ENCODE measurements around the gene CACNA1F. TPM values are rescaled to one million over a fixed set of nuclear protein-coding genes. Genes with fewer than 3 reads are reported as not detected.

CACNA1F gene
- polyA plus RNA-seq, 4 donors, result 0.11 to 0.33 (median 0.22) TPM

GRCh38 chrX:49257846-49258748, 25.0 kb upstream of the CACNA1F start:
- DNase-seq (ENCODE audit: low read depth in 4 of 4, low spot score in 2 of 4), result no peak

DNA sequence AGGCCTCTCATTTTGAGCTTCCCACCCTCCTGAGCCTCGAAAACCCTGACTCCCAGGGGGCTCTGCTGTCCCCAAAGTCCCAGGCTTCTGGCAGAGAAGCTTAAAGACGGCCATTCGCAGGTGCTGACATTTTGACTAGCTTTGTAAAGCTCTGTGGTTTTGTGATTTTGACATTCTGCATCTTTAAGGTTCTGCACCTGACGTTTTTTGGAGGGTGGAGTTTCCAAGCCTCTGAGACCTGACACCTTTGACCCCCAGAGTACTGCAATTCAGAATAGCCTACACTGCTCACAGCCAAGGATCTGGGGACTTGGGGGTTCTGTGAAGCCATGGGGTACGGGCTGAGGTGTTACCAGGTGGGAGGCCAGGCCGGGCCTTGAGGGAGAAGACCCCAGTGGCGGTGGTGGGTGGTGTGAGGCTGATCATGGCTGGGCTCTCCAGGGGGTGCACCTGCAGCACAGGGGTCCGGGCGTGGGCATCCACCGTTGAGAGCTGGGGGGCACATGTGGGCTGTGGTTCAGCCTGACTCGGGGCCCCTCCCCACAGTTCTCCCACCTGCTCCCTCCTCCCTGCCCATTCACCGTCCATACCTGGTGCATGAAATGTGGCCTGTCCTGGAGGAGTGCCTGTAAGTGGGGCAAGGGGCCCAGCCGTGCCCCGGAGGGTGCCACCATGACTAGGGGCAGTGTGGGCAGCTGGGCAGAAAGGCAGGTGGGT, 24.1 kb upstream of the CACNA1F start:
- no peak for DNase-seq (ENCODE audit: low read depth in 4 of 4, low spot score in 2 of 4)

- DNase-seq (ENCODE audit: low read depth in 4 of 4, low spot score in 2 of 4), result no peak
Measured at GRCh38 chrX:49256268-49256995, 23.3 kb upstream of the CACNA1F start.

DNA sequence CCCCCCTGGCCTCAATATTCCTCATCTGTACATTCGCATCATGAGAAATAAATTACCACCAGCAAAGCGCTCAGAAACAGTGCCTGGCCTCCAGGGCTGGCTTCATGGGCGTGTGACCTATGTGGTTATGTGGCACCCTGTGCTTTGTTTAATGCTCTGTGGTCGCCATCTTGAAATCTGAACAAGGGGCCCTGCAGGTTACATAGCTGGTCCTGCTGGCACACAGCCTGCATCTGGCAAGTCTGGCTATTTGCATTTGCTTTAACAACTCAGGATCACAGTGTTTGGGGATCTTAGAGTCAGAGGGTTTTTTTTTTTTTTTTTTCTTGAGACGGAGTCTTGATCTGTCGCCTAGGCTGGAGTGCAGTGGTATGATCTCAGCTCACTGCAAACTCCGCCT, 21.5 kb upstream of the CACNA1F start:
- DNase-seq (ENCODE audit: low read depth in 4 of 4, low spot score in 2 of 4), result no peak

DNA sequence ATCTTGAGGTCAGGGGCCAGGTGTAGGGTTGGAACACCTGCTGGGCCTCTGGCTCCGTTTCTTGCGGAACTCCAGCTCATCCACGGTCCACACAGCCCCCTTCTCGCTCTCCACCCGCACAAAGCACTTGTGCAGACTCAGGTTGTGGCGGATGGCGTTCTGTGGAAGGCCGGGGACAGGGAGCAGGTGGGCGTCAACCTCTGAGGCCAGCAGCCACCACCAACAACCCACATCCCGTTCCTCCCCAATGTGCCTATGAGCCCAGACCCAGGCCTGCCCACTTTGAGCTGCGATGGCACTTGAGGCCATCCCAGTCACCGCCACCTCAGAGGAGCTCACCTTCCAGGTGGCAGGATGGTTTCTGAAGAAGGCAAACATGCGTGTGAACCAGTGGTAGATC, 18.2 kb upstream of the CACNA1F start:
- DNase-seq (ENCODE audit: low read depth in 4 of 4, low spot score in 2 of 4), result no peak

DNA sequence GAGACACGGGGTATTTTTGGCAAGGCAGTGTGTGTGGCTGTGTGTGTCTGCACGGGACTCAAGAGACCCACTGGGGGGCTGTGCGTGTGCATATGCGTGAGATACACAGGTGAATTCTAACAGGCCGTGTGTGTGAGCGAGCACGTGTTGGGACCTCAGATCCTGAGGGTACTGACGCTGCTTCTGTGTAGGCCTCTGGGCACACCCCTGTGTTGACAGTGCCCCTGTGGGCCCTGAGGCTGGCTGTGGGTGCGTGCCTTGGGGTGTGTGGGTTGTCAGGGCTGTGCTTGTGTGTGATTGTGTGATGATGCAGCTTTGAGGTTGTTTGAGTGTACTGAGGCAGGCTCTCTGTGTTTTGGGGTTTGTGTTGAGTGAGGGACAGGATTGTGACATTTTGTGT, 17.4 kb upstream of the CACNA1F start:
- no peak for DNase-seq (ENCODE audit: low read depth in 4 of 4, low spot score in 2 of 4)

- no peak for DNase-seq (ENCODE audit: low read depth in 4 of 4, low spot score in 2 of 4)
Measured at GRCh38 chrX:49250066-49250465, 16.9 kb upstream of the CACNA1F start.

GRCh38 chrX:49249616-49250015, 16.5 kb upstream of the CACNA1F start:
- DNase-seq (ENCODE audit: low read depth in 4 of 4, low spot score in 2 of 4), result no peak

DNA sequence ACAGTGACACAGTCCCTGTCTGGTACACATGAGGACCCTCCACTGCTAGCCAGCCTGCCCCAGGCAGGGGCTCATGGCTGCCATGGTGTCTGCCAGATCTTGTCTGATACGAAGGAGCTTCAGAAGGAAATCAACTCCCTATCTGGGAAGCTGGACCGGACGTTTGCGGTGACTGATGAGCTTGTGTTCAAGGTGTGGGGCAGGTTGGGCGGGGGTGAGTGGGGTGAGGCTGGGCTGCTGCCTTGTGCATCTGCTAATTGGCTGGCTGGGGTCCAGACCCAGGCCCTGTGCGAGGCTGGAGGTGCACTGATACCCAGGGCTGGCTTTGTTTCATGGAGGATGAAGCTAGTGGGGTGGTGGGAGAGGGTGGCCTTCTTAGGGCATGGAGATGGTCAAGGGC, 15.9 kb upstream of the CACNA1F start:
- DNase-seq (ENCODE audit: low read depth in 4 of 4, low spot score in 2 of 4), result no peak

GRCh38 chrX:49247916-49248811, 15.0 kb upstream of the CACNA1F start:
- no peak for DNase-seq (ENCODE audit: low read depth in 4 of 4, low spot score in 2 of 4)

GRCh38 chrX:49247346-49247745, 14.2 kb upstream of the CACNA1F start:
- no peak for DNase-seq (ENCODE audit: low read depth in 4 of 4, low spot score in 2 of 4)

GRCh38 chrX:49246541-49246940, 13.4 kb upstream of the CACNA1F start:
- no peak for DNase-seq (ENCODE audit: low read depth in 4 of 4, low spot score in 2 of 4)

- DNase-seq (ENCODE audit: low read depth in 4 of 4, low spot score in 2 of 4), result no peak
Measured at GRCh38 chrX:49244207-49244606, 11.1 kb upstream of the CACNA1F start.

DNA sequence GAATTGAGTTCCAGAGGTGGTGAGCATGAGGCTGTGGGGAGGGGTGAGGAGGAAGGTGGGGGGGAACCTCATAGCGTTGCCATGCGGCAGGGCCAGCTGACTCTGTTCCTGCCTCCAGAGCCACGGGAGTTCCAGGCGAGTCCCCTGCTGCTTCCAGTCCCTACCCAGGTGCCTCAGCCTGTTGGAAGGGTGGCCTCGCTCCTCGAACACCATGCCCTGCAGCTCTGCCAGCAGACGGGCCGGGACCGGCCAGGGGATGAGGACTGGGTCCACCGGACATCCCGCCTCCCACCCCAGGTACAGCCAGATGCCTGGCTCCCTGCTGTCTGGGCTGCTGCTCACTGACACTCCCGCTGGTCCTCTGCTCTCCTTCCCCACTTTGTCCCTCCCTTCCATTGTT, 10.0 kb upstream of the CACNA1F start:
- no peak for DNase-seq (ENCODE audit: low read depth in 4 of 4, low spot score in 2 of 4)

- no peak for DNase-seq (ENCODE audit: low read depth in 4 of 4, low spot score in 2 of 4)
Measured at GRCh38 chrX:49242545-49243066, 9.5 kb upstream of the CACNA1F start.

- no peak for DNase-seq (ENCODE audit: low read depth in 4 of 4, low spot score in 2 of 4)
Measured at GRCh38 chrX:49238735-49239134, 5.6 kb upstream of the CACNA1F start.

GRCh38 chrX:49237060-49237459, 3.9 kb upstream of the CACNA1F start:
- DNase-seq (ENCODE audit: low read depth in 4 of 4, low spot score in 2 of 4), result no peak

DNA sequence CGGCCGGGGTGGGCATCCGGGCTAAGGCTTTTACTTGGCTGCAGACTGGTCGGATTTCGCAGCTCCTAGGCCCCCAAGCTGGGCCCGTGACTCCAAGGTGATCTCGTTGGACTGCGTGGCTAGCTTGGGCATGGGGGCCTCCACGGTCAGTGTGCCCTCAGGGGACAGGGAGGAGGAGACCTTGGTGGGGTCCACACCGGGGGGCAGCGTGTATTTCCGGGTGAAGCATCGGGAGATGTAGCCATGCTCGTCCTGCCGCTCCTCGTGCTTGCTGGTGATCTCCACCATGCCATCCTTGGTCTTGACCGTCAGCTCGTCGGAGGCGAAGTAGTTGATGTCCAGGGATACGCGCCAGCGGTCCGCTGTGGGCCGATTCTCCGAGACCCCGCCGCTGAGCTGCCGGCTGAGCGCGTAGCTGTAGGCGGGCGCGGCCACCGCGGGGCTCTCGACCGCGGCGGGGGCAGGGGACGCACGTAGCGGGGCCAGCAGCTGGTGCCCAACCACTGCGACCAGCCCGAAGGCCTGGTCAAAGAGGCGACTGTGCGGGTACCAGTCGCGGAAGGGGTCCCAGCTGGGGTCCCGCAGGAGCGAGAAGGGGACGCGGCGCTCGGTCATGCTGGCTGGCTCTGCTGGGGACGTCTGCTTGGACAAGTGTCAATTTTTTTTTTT, 881 bp upstream of the CACNA1F start:
- no peak for DNase-seq (ENCODE audit: low read depth in 4 of 4, low spot score in 2 of 4)

DNA sequence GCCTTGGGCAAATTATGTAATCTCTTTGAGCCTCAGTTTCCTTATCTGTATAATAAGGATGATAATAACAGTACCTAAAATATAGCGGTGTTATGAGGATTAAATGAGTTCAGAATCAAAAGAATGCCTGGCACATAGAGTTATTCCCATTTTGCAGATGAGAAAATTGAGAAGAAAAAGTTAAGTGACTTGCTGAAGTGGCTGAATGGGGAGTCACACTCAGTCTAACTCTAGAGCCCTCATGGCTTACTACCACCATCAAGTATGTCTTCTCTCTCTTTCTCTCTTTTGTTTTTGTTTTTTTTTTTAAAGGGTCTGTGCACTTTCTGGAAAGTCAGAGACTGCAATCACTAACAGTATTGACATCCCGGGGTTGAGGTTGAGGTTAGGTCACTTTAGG, 615 bp downstream of the CACNA1F start:
- no peak for DNase-seq (ENCODE audit: low read depth in 4 of 4, low spot score in 2 of 4)

Measured in left renal cortex interstitium (tissue), 4 donors.